Left renal cortex interstitium (tissue), 4 donors: ENCODE data around the gene METTL13. TPM values are rescaled to one million over a fixed set of nuclear protein-coding genes. Genes with fewer than 3 reads are reported as not detected.

Source experiments
- DNase-seq, 4 donors: peaks; one replicate each; pipeline ENCODE4 v3.0.0-alpha.2; 2013; ENCODE audit warnings: low read depth in 4 of 4, low spot score in 2 of 4, missing footprints in 1 of 4
- polyA plus RNA-seq, 4 donors: library from polyadenylated mRNA; unstranded; fragments of 120-200 nt; gene quantifications; one replicate each; pipeline ENCODE4 v1.2.1, GENCODE V29; 2013; ENCODE audit not compliant: insufficient read length in 4 of 4

The METTL13 gene
- polyA plus RNA-seq, 4 donors = 32.9 to 37.8 (median 36.1) TPM

DNA sequence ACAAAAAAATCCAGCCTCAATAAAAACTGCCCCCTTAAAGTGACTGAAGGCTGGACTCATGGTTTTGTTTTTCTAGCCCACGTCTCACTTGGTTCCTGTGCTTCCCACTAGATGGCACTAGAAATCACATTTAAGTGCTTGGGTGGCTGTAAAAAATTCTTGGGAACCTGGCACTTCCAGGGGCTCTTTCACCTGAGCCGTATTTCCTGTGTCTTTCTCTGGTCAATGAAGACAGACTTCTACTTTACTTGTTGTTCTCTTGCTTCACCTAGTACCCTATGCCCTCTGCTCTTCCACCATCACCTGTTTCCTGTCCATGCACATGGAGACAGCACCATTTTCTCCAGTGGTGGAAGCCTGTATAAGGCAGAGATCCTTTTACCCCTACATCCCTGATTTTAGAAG lies 20.0 kb downstream of the METTL13 start:
- DNase-seq = peak in 3 of 4 donors; percentile 22 to 54 (median 37)

- DNase-seq = no peak
These were observed 20.7 kb downstream of the METTL13 start for GRCh38 chr1:171802207-171802606.

GRCh38 chr1:171803045-171803444 lies 21.6 kb downstream of the METTL13 start:
- DNase-seq = no peak

- no peak for DNase-seq
These were observed 22.1 kb downstream of the METTL13 start for GRCh38 chr1:171803461-171804022.

GRCh38 chr1:171805395-171806115 lies 24.1 kb downstream of the METTL13 start:
- no peak for DNase-seq

GRCh38 chr1:171807556-171807955 lies 26.1 kb downstream of the METTL13 start:
- no peak for DNase-seq

DNA sequence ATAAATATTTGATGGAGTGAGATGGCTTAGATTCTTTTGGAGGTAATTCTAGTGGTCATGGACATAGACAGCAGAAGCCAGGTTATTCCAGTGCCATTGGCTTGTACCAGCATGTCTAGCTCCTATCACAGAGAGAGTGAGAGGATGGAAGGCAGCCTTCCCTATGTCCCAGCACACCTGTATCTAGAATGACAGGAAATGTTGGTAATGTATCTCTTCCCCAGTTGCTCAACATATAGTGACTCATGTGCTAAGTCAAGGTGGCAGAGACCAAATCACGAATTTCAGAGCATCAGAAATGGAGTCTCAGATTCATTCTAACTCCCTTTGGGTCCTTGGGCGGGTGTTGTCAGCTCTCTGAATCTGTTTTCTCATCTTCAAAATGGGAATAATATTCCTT lies 28.4 kb downstream of the METTL13 start:
- DNase-seq = no peak

DNA sequence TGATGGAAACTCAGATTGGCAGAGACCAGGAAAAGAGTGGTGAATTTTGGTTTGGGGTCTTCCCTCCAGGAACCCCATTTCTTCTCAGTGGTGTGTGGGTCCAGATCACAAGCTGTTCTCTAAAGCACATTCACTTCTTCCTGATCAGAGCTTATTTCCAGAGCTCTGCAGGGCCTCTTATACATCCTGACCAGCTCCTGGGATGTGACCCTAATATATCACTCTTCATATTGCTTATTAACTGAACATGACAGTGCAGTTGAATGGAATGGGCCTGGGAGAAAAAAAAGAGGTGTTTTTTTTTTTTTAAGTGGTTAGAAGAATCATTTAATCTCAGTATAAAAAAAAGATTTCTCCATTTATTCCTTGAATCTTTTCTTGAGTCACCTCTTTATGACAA lies 30.2 kb downstream of the METTL13 start:
- DNase-seq = no peak

- DNase-seq = no peak
These were observed 33.2 kb downstream of the METTL13 start for GRCh38 chr1:171814692-171815091.

GRCh38 chr1:171816300-171816901 lies 34.9 kb downstream of the METTL13 start:
- no peak for DNase-seq

GRCh38 chr1:171817511-171818265 lies 36.2 kb downstream of the METTL13 start:
- DNase-seq = no peak

GRCh38 chr1:171819946-171820345 lies 38.5 kb downstream of the METTL13 start:
- no peak for DNase-seq

GRCh38 chr1:171826973-171827372 lies 45.5 kb downstream of the METTL13 start:
- no peak for DNase-seq

DNA sequence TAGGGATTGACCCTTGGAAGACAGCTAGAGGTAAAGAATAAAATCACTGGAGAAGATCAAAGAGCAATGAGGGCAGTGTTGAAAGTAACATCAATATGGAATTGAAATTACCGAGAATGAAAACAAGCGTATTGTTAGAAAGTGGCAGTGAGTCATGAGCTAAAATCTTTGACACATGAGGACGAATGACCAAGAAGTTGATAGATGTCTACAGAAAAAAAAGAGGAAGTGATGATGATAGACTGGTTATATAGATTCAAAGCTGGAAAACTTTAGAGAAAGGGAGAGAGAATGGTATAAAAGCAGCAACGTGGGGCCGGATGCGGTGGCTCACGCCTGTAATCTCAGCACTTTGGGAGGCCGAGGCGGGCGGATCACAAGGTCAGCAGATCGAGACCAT lies 47.3 kb downstream of the METTL13 start:
- no peak for DNase-seq

DNA sequence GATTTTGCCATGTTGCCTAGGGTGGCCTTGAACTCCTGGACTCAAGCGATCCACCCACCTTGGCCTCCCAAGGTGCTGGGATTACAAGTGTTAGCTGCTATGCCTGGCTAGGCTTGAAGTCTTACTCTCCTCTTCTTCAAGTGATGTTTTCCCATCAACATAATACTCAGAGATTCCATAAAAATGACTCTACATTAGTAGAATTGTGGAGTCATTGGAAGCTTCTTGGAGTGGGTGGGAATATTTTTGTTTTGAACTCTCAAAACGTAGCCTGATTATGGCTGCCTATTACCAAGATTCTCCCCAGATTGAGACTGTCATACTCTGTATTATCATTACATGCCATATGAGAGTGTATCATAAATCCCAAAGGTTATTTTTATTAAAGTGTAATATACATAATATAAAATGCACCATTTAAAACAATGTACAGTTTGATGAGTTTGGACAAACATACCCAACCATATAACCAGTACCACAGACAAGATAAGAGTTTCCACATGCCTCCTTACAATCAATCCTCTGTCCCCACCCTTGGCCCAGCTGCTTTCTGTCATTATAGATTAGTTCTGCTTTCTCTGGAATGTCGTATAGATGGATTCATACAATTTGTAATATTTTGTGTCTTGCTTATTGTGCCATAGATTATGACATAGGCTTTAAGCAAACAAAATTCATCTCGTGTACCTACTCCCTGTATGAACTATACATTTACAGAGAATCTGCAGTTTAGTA lies 51.8 kb downstream of the METTL13 start:
- DNase-seq = no peak

DNA sequence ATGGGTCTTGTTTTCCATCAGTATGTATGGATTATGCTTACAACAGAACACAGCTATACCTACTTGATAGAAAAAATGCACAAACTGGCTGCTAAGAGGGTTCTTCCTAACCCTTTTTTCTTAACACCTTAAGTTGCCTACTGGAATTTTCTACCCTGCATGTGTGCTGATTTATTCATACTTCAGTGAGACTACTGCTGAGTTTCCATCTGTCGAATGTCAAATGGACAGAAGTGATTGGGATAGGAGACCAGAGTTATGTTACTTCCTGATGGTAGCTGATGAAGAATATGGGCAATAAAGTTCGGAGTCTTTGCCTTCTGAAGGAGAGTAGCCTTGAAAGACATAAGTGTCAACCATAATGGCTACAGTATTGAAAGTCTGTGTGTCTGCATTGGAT lies 53.4 kb downstream of the METTL13 start:
- no peak for DNase-seq

DNA sequence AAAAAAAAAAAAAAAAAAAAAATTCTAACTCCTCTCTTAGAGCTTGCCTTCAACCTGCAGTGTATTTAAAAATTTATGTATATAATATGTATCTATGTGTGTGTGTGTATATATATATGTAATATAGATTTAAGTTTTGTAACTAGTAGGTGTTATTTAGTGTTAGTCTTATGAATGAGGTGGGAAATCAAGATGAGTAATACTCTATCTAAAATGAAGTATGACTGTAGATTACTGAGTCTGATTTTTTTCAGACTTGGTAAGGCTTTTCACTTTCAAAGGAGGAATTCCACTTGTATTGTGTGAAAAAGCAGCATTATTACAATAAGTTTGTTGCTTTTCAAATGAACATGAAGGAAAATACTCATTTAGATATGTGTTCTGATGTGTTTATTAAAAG lies 54.4 kb downstream of the METTL13 start:
- no peak for DNase-seq

DNA sequence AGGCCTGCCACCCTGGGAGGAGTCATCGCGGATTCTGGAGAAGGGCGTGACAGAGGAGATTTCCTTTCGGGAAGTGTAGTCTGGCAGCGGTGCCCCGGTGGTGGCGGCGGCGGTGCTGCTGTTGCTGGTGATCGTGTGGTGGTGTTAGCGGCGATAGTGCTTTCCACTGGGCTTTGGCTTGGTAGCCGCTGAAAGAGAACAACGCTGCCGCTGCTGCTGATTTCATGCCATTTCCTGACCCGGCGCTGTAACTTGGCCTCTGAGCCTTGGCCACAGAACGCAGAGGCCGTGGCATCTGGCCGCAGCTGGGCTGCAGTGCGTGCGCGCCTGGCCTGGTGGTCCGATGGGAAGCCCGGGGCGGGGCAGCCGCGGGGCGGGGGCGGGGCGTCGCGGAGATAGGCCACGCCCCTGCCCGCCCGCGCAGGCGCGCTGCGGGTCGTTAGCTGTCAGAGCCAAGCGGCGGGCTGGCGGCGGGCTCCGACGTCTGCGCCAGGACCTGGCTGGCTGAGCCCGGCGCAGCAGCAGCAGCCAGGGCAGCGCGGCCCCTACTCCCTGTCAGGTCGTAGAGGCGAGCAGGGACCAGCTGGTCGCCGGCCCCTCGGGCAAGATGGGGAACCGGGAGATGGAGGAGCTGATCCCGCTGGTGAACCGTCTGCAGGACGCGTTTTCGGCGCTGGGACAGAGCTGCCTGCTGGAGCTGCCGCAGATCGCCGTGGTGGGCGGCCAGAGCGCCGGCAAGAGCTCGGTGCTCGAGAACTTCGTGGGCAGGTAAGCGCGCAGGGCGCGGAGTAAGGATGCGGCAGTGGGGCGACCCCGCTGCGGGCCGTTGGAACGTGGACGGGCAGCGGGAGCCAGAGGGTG lies 59.8 kb downstream of the METTL13 start, which contains the start of gene DNM3:
TSS of gene DNM3 (plus strand) at position 449 of the 861 bp plus-strand sequence. CDS start at position 608, 159 bp downstream.
- peak; percentile 52 to 65 (median 60) for DNase-seq

GRCh38 chr1:171841931-171842761 lies 60.7 kb downstream of the METTL13 start:
- peak in 1 of 4 donors; percentile 11 for DNase-seq
